Fibroblast of lung (primary cell): ENCODE results near the gene IMMP2L.

Experiments
- EZH2 ChIP-seq: IDR thresholded peaks from 2 replicates; pipeline ENCODE4 v1.5.1; 2012; ENCODE audit warnings: low read length, control low read depth, mild to moderate bottlenecking; ENCODE audit errors: missing control alignments
- TF ChIP-seq, protein P1 (sequence below), 2 donors: IDR thresholded peaks in 1 of 2; conservative IDR thresholded peaks in 1 of 2; 1 replicate in 1 of 2; 2 replicates in 1 of 2; pipeline ENCODE4 v1.5.1; 2011 to 2012; ENCODE audit warnings: low read length in 2 of 2, control low read depth in 1 of 2, inconsistent platforms in 1 of 2, low read depth in 1 of 2, mild to moderate bottlenecking in 1 of 2

DNA sequence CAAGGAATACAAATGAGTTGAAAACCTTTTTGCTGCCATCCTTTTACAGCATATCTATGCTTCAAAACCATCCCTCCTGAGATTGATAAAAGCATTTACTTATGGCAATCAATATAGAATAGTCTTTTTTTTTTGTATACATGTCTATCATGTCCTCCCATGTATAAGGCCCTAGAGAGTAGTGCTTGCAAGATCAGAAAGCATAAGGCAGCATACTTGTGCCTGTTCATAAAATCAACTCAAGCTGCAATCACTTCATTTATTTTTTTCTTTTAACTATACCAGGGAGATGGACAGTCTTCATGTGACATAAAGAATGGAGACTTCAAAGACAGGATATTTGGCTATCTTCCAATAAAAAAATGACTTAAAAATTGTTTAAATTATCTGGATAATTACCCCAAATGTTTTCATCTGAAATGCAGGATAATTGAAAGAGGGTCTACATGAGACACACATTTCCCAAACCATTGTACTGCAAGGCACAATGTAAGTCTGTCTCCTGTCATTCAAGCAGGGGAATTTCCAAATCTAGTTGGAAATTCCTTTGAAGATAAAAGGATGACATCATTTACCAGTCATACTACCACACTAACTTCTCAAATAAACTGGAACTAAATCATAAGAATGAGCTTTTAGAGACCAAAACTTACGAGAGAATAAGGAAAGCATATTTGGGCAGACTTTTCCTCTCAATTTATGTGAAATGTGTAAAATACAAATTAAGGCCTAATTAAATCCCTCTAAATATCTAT is 448.9 kb downstream of the IMMP2L start:
- TF ChIP-seq, protein P1, sequence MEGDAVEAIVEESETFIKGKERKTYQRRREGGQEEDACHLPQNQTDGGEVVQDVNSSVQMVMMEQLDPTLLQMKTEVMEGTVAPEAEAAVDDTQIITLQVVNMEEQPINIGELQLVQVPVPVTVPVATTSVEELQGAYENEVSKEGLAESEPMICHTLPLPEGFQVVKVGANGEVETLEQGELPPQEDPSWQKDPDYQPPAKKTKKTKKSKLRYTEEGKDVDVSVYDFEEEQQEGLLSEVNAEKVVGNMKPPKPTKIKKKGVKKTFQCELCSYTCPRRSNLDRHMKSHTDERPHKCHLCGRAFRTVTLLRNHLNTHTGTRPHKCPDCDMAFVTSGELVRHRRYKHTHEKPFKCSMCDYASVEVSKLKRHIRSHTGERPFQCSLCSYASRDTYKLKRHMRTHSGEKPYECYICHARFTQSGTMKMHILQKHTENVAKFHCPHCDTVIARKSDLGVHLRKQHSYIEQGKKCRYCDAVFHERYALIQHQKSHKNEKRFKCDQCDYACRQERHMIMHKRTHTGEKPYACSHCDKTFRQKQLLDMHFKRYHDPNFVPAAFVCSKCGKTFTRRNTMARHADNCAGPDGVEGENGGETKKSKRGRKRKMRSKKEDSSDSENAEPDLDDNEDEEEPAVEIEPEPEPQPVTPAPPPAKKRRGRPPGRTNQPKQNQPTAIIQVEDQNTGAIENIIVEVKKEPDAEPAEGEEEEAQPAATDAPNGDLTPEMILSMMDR (conservative IDR thresholded peaks at IDR 0.05 in 1 of 2, IDR thresholded peaks at IDR 0.05 in 1 of 2; ENCODE audit: low read depth in 1 of 2, low read length in 2 of 2) = no peak
- TF ChIP-seq EZH2 = no peak
